Vagina (tissue), 2 donors: ENCODE results near the gene HSD17B13.

Experiments
- POLR2A ChIP-seq, 2 donors: fragments of 450-650 bp; IDR thresholded peaks; one replicate each; pipeline ENCODE4 v1.6.1; 2017; ENCODE audit warnings: antibody characterized with exemption in 2 of 2, mild to moderate bottlenecking in 2 of 2, moderate library complexity in 2 of 2
- TF ChIP-seq, protein P1 (sequence below), 3 experiments: fragments of 450-650 bp in 2 of 3; fragments of 200-600 bp in 1 of 3; sonication (generic) in 1 of 3; IDR thresholded peaks; one replicate each; pipeline ENCODE4 v1.5.1; 2017 to 2019; ENCODE audit warnings: antibody characterized with exemption in 3 of 3, mild to moderate bottlenecking in 2 of 3, moderate library complexity in 2 of 3

GRCh38 chr4:87360338-87360935 is 37.8 kb upstream of the HSD17B13 start:
- TF ChIP-seq, protein P1, sequence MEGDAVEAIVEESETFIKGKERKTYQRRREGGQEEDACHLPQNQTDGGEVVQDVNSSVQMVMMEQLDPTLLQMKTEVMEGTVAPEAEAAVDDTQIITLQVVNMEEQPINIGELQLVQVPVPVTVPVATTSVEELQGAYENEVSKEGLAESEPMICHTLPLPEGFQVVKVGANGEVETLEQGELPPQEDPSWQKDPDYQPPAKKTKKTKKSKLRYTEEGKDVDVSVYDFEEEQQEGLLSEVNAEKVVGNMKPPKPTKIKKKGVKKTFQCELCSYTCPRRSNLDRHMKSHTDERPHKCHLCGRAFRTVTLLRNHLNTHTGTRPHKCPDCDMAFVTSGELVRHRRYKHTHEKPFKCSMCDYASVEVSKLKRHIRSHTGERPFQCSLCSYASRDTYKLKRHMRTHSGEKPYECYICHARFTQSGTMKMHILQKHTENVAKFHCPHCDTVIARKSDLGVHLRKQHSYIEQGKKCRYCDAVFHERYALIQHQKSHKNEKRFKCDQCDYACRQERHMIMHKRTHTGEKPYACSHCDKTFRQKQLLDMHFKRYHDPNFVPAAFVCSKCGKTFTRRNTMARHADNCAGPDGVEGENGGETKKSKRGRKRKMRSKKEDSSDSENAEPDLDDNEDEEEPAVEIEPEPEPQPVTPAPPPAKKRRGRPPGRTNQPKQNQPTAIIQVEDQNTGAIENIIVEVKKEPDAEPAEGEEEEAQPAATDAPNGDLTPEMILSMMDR (IDR thresholded peaks at IDR 0.05): no peak
- TF ChIP-seq POLR2A (IDR thresholded peaks at IDR 0.05): no peak
